Measurements from ENCODE around the gene HDAC4.

HDAC4 gene

DNA sequence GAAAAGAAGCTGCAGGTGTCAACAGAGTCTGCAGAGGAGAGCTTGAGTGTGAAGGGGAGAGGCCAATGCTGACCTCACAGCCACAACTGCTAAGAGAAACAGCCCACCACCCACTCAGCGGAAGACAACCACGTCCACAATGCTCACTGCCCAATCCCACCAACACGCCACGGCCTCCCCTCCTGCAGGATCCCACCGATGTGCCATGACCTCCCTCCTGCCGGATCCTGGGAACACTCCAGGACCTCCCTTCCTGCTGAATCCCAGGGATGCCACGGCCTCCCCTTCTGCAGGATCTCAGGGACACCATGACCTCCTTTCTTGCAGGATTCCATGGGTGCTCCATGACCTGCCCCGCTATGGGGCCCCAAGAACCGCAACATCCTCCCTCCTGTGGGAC, 285.2 kb downstream of the HDAC4 start:
- DNase-seq, result no peak

DNA sequence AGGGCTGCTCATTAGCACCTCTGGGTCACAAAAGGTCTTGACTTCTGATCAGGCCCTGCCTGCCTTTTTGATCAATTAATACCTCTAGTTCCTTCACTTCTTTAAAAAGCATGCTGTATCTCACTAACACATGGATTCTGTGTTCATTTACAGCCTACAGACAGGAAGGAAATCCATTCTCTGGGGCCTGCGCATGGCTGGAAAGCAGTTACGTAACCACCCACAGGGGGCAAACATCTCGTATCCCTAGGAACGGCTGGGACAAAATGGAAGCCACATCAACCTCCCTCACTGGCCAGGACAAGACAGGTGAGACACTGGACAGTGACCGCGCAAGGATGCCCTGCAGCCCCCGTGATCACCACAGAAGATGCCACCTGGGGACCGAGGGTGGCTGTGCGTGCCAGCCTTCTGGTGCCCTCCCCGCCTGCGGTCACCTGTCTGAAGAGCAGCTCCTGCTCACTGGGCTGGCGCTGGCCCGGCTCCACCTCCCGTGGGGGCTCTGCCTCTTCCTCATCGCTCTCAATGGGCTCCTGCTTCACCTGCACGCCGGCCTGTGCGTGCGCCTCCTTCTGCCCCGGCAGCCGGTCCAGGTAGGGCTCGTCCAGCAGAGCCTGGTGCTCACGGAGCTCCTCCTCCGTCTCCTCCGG, 286.1 kb downstream of the HDAC4 start:
- DNase-seq, result no peak

DNA sequence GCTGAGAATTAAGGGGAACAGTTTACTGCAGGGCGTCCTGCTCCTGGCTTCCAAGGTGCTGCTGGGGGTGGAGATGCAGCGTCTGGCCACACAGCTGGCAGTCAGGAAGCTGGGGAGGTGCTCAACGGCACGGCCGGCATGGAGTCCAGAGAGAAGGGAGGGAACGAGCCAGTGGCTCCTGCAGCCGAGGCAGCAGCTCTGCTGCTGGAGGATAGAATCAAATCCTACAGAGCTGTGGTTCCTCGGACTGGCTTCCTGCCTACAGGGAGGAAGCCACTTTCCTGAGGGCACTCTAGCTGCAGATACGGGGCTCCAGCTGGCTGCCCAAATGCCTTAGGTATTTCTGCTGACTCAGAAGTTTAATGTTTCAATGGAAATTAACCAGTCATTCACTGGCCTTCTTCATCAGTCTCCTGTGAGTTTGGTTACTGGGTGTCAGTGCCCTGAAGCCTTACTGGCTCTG, 286.7 kb downstream of the HDAC4 start:
- DNase-seq, result no peak

- DNase-seq, result no peak
Measured at GRCh38 chr2:239113615-239114014, 287.2 kb downstream of the HDAC4 start.

DNA sequence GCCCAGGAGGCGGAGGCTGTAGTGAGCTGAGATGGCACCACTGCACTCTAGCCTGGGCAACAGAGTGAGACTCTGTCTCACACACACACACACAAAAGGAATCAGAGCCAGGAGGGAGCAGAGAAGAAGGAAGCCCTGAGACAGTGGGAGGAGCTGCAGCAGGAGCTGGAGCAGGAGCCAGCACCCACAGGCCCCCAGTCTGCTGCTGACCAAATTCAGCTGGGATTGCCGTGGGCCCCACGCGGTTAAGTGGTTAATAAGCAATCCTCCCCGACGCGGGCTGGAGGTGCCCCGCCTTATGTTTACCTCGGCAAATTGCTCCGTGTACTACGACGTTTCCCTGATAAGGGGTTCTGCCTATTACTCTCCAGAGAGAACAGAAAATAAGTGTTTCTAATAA, 287.6 kb downstream of the HDAC4 start:
- no peak for DNase-seq

DNA sequence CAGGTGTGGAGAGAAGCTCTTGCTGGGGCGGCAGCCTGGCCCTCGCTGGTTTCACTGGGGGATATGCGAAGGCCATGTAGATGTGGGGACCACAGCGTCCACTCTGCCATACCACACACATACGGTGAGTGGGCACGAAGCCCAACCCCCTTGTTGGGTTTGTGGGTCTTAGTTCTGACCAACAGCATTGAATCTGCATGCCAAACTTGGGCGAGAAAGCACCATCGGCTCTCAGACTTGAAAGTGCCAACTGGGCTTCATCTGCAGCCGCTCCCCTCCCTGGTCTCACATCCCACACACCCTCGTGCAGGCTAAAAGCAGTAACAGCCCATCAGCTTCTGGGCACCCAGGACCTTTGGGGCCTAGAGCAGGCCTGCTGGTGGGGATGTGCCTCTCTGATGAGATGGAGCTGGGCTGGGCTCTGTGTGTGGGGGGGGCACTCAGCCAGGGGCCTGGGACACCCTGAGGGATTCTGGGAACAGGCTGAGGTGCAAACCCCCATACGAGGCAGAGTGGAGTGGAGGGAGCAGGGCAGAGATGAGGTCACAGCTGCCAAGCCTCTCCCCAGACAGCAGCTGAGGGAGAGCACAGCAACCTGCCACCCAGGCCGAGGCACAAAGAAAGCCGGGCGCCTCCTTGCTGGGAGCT, 288.6 kb downstream of the HDAC4 start:
- no peak for DNase-seq

DNA sequence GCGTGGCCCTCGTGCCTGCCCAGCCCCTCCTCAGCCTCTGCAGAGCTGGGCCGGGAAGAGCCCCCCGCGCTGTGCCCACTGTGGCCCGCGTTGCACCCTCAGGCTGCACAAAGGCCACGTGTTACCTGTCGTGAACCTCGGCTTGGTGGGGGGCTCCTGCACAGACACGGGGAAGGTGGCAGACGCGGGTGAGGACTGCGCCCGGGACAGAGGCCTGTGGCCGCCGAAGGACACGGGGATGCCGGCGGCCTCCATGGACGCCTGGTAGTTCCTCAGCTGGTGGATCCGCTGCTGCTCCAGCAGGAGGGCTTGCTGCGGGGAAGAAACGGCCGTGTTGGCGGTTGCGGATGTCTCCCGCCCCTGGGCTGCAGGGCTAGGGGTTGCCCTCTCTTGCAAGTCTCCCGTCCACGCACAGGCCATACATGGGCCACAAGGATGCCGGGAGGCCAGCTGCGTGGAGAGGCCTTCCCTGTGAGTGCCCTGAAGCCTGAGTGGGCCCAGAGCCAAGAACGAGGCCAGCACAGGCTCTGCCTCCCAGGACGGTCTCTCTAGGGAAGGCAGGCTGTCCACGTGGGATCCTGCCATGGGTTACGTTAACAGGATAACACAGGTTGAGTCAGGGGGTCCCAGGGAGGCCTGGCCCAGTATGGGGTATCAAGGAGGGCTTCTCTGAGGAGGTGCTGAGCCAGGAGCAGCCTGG, 289.3 kb downstream of the HDAC4 start:
- DNase-seq, result no peak

DNA sequence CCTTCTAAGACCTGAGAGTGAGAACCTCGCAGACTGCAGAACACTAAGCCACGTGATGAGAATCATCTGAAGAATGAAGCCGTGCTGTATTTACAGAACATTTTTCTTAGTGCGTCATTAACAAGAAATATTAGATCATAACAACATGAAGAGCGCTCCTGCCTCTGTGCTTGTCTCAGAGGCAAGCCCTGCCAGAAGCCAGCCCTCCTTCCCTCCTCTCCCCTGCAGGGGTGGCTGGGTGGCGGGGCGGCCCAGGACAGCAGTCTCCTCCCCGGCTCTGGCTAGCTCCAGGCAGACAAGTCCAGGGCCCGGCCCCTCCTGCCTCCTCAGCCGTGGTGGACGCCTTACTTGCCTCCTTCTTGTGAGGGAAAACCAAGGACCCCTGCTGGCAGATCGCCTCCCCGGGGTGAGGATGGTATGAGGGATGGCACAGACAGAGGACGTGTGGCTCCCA, 290.2 kb downstream of the HDAC4 start:
- no peak for DNase-seq

- DNase-seq, result no peak
Measured at GRCh38 chr2:239109928-239110545, 290.8 kb downstream of the HDAC4 start.

- DNase-seq, result no peak
Measured at GRCh38 chr2:239109041-239109927, 291.5 kb downstream of the HDAC4 start.

DNA sequence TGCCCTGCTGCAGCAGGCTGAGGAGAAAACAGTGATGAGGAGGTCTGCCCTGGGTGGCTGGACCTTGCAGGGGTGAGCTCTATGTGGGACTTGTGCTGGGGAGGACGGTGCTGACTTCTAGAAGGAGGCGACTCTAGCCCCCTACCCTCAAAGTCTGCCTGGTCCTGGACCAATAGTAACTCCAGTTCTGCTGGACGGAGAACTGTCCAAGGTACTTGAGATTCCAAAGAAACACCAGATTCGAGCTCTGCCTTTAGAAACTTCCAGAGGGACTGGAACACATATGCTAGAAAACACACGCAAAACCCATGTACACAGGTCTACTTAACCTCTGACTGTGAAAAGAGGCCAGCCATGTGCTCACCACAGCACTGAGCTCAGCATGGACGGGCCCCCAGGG, 292.4 kb downstream of the HDAC4 start:
- no peak for DNase-seq

DNA sequence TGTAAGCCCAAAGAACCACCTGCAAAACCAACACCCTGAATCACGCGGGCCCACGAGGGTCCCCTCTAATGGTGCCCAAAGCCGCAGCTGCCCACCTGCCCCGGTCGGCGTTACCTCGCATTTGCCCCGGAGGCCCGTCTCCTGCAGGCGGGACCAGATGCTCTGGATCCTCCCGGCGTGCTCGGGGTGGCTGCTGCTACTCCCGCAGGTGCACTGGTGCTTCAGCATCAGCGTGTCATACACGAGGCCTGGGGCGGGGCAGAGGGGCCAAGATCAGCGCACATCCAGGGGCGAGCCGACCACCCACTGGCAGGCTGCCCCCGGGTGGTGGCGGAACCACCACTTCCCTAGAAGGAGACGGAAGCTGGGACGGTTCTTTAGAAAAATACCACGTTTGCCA, 292.9 kb downstream of the HDAC4 start:
- DNase-seq, result no peak

DNA sequence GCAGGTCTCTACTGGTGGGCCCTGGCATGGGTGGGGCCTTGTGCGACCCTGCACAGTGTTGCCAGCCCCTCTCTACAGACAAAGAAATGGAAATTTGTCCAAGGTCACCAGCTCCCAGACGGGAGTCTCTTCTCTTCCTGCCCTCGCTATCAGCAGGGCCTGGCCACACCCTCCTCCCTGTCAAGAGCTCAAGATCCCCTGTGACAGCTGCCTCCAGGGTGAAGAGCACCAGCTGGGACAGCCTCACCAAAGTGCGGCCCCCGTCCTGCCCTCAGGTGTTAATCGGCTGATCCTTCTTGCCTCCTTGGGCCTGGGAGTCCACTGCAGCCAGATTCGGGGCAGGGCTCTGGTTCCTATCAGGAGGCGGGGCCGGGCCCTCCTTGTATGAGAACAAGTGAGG, 293.9 kb downstream of the HDAC4 start:
- no peak for DNase-seq

- peak in 1 of 3 donors; percentile 24 for DNase-seq
Measured at GRCh38 chr2:239106314-239106908, 294.4 kb downstream of the HDAC4 start.

- DNase-seq, result no peak
Measured at GRCh38 chr2:239105234-239105633, 295.6 kb downstream of the HDAC4 start.

DNA sequence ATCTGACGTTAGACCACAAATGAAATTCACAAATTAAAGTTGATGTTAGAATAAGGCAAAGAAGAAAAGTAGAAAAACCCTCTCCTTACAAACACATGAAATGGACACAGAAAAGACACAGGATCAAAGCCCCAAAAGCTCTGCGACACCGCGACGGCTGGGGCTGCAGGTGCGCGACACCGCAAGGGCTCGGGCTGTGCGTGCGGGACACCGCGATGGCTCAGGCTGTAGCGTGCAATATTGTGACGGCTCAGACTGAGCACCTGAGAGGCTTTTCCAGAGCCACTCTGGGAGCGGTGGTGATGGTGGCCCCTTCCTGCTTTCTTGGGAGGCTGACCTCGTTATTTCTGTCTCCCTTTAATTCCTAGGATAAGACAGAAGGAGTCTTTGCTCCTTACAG, 296.0 kb downstream of the HDAC4 start:
- no peak for DNase-seq

DNA sequence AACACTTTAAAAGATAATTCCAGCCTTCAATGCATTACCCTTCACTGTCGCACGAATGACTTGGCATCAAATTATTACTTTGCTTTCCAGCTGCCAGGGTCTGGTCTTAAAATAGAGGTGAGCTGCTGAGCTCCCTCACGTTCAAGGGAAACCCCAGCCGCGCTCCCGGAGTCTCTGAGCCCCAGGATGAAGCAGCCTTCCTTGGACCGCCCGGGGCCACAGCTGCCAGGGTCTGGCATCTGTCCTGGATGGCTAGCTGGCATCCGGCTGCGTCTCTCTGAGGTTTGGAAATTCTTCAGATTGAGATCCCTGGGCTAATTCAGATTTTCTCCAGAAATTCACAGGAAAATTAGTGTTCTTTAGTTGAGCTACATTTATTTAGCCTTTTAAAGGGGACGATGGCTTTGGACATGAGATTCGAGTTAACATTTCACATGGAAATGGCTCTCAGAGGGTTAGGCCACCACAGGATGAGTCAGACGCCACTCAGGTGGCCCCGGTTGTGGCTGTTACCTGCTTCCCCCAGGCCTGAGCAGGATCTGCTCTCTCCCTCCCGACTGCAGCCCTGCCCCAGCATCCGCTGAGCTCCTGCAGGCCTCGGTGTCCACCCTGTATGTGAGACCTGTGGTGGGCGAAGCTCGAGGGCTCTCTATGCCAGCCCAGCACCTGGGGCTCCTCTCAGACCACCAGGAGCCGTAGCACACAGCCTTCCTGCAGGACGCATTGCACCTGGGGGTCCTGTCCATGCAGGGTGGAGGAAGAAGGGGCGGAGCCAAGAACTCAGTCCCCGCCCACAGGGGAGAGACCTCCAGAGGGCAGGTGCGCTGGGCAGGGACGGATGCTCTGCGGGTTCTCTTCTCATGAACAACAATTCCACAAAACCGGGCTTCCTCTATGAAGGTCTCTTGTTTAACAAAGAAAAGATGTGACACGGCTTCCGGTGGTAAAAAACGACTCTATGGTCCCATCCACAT, 297.4 kb downstream of the HDAC4 start:
- no peak for DNase-seq

- no peak for DNase-seq
Measured at GRCh38 chr2:239102266-239102665, 298.6 kb downstream of the HDAC4 start.

DNA sequence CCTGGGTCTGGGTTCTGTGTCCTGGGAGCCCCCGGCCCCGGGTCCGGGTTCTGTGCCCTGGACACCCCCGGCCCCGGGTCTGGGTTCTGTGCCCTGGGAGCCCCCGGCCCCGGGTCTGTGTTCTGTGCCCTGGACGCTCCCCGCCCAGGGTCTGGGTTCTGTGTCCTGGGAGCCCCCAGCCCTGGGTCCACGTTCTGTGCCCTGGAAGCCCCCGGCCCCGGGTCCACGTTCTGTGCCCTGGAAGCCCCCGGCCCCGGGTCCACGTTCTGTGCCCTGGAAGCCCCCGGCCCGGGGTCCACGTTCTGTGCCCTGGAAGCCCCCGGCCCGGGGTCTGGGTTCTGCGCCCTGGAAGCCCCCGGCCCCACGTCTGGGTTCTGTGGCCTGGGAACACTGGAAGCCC, 299.0 kb downstream of the HDAC4 start:
- no peak for DNase-seq

- DNase-seq, result no peak
Measured at GRCh38 chr2:239101071-239101470, 299.7 kb downstream of the HDAC4 start.

DNA sequence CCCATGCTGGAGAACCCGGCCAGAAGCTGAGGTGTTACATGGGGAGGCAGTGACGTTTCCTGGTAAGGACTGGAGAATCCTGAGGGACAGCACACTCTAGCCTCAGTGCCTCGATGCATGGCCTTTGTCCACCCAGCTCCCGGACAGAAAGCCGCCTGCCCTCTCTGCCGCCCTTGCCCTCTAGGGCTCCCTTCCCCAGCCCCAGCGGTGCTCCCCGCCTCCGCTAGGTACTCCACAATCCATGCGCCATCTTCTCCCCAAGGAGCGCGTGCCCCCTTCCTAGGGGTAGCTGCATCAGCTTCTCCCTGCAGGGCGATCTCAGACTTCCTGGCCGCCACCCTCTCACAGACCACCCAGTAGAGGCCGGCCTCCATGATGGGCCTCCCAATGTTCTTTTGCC, 301.3 kb downstream of the HDAC4 start:
- no peak for DNase-seq

All from suppressor macrophage treated with lipopolysaccharide for 1 hour (primary cell).